Lung microvascular endothelial cell (primary cell): ENCODE results near the gene CUTA. TPM values are rescaled to one million over a fixed set of nuclear protein-coding genes. Genes with fewer than 3 reads are reported as not detected.

Experiments used
- DNase-seq, 2 donors: peaks; one replicate each; pipeline versions ENCODE4 v3.0.0 to v3.0.0-alpha.2; 2010; ENCODE audit warnings: low read depth in 2 of 2
- total RNA-seq: library from RNA; depleted of rRNA; stranded (reverse); fragments of >200 nt; gene quantifications from 2 replicates; pipeline ENCODE4 v1.2.1, GENCODE V29; 2014

Gene CUTA
- total RNA-seq, 1 donor from 2014 or later, result 89.5 TPM

GRCh38 chr6:33424855-33425667 is 7.2 kb upstream of the CUTA start:
- DNase-seq, result no peak

DNA sequence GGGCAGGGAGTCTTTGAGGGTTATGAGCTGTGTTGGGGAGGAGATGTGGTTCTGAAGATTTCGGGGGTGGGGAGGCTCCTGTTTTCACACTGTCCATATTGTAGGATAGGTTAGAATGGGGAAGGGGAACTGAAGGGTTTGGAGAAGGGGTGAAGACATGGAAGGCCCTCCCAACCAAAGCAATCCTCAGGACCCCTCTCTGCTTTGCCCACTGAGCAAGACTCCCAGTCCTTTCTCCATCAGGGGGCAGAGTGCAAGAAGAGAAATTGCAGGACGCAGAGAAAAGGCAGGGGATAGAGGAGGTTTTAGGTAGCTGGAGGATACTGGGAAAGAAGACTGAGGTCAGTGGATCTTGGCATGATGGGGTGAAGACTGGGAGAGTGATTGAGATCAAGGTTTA is 5.9 kb upstream of the CUTA start:
- DNase-seq, result no peak

DNA sequence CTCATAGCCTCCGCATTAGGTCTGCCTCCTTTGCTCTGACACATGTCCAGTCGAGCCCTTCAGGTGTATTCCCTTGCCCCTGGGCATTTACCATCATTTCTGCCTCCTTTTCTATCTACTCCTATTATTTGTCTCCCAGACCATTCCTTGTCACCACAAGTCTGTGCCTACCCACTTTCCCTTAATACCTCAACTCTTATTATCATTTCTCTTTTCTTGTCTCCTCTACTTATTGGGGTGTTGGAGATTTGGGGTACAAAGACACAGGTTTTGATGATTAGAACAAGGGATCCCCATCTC is 3.4 kb upstream of the CUTA start:
- DNase-seq, result no peak

DNA sequence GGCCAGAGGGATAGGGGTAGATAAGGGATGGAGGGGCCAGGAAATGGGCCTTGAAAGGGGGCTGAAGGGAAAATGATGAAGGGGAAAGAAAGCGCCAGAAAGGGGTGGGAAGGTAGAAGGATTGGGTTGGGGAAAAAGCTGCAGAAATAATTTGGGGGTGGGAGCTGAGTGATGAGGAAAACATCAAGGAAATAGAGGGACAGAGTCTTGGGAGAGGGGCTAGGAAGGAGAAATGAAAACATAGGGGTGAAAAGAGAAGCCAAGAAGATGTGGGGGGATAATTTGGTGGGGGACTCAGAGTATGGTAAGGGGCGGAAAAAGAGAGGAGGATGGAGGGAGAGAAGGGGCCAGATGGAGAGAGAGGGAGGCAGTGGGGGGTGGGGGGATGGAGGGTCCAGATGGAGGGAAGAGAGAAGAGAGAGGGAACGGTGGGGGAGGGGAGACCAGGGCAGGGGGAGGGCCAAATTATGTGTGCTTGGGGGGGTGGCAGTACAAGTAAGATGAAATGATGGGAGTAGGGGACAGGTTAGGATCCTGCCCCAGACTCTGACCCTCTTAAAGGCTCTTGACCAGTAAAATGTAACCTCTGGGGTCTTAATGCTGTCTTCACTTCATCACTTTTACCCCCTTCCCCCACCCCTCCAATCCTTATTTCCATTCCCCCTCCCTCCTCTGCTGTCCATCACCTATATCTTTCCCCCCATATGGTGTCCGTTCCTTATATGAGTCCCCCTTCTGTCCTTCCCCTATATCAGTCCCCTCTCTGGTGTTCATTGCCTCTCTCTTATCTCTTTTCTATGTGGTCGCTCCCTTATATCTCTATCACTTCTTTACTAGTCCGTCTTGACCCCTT is 2.8 kb upstream of the CUTA start:
- DNase-seq, result no peak

GRCh38 chr6:33419580-33420490 is 1.9 kb upstream of the CUTA start, which contains the start of gene SYNGAP1:
SYNGAP1 (plus strand) TSS chr6:33420065; CDS start chr6:33420265, 200 bp downstream.
- DNase-seq, result no peak

DNA sequence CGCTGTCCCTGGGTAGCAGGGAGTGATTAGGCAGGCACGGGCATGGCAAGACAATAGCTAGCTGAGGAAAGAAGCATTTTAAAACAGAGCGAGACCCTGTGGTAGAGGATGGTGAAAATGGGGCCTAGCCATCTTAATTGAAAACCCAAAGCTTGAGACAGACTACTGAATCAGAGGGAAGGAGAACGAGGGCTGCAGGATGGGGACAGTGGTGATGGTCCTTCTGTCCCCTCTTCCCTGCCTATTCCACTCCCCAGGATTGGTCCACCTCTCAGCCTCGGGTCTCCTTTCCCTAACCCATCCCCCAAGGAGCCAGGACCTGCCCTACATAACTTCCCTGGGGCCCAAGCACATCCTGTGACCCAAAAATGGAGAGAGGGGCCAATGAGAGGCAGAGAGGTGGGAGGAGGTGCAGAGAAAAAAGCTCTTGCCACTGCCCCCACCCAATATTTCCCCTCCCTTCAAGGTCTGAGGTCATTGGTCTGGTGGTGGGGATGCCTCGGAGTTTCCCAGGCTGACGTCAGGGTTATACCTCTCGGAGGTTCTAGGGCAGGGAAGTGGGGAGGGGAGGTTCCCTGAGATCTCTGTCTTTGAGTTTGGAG is 884 bp upstream of the CUTA start:
- no peak for DNase-seq

DNA sequence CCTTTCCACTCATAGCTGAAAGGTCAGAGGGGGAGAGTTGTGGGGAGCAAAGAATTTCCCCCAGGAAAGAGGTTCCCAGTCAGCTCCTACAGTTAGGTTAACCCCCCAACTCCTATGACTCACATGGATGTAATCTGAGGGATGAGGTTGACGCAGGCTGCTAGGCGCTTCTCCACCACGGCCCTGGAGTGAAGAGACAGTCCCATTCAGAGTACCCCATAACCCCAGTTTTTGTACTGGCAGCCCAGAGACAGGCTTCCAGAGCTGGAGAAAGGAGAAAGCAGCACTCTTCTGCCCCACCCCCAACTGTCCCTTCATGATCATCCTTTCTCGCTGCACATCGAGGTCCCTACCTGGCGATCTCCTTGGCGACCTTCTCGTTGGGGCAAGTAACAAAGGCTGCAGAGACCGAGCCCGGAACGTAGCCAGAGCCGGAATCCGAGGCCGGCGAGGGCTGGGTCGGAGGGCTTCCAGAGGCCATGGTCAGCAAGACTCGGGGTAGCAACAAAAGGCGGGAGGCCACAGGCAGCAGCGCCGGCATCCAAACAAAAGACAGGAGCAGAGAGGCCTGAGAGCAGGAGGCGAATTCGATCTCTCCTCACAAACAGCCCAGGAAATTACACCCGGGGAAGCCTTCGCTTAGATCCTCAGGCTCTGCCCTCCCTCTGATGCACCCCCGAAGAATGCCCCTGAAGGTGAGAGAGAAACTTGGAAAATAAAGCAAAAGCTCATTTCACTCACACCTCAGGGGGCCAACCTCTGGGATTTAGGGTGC is 592 bp downstream of the CUTA start:
- DNase-seq, result peak; percentile 23 to 72

DNA sequence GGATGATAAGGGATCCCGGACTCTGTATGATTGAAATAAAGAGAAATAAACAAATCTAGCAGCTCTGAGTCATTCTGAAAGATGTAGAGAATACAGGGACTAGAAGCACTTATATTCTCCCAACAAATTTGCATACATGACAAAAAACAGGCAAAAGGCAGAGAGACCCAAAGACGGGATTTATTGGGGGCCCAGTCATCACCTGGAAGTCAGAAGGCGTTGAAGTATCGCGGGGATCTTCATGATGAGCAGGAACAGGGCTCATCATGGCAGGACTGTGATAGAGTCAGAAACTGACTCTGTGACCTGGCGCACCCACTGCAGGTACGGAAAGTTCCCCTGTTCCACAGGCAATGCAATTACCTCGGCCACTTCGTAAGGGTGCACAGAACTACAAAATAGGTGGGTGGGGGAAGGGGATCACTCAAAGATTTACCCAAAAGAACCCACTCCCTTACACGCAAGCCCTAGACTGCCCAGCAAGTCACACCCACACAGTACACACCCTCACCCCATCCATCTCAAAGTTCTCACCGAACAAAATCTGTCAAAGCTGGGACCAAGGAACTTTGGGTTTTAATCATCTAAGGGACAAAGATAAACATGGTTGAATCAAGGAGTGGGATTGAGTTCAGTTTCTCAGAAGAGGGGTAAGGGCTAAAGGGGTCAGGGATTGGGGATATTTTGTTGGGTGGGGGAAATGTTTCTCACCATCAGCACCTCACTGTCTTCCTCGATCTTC is 1.4 kb downstream of the CUTA start:
- no peak for DNase-seq

- no peak for DNase-seq
Measured at GRCh38 chr6:33415831-33416230, 2.1 kb downstream of the CUTA start.

GRCh38 chr6:33414592-33415271 is 3.2 kb downstream of the CUTA start:
- DNase-seq, result peak in 1 of 2 donors; percentile 32

- DNase-seq, result no peak
Measured at GRCh38 chr6:33413241-33414120, 4.4 kb downstream of the CUTA start.

GRCh38 chr6:33412140-33413009 is 5.5 kb downstream of the CUTA start:
- no peak for DNase-seq

GRCh38 chr6:33411632-33412005 is 6.3 kb downstream of the CUTA start:
- DNase-seq, result no peak

GRCh38 chr6:33410711-33411631 is 6.9 kb downstream of the CUTA start, which contains the start of gene PHF1:
PHF1 (plus strand) TSS chr6:33411014; CDS start chr6:33412264, 1,250 bp downstream.
- DNase-seq, result peak; percentile 83 to 88

GRCh38 chr6:33410050-33410710 is 7.7 kb downstream of the CUTA start:
- DNase-seq, result peak; percentile 99 to 100
